Progenitor cell of endocrine pancreas (in vitro differentiated cells): ENCODE measurements around the gene FGFR2. TPM values are rescaled to one million over a fixed set of nuclear protein-coding genes. Genes with fewer than 3 reads are reported as not detected.

ENCODE experiments used
- DNase-seq: peaks from one replicate; pipeline ENCODE4 v3.0.0; 2021; ENCODE audit warnings: low spot score; ENCODE audit not compliant: unreplicated experiment
- H3K27ac Mint-ChIP-seq: 2 replicates; pipeline ENCODE4 v1.8.0; 2021; ENCODE audit warnings: mild to moderate bottlenecking, moderate library complexity, mixed read lengths
- H3K27me3 Mint-ChIP-seq: 2 replicates; pipeline ENCODE4 v1.8.0; 2021; ENCODE audit warnings: mixed read lengths
- H3K36me3 Mint-ChIP-seq: 2 replicates; pipeline ENCODE4 v1.8.0; 2022; ENCODE audit warnings: mixed read lengths; ENCODE audit not compliant: insufficient read depth
- H3K4me1 Mint-ChIP-seq: 2 replicates; pipeline ENCODE4 v1.8.0; 2021; ENCODE audit warnings: low read depth, mixed read lengths
- H3K4me3 Mint-ChIP-seq: 2 replicates; pipeline ENCODE4 v1.8.0; 2021; ENCODE audit warnings: low read depth, mild to moderate bottlenecking, moderate library complexity, mixed read lengths
- H3K9me3 Mint-ChIP-seq: 2 replicates; pipeline ENCODE4 v1.8.0; 2021; ENCODE audit warnings: low read depth, mixed read lengths
- CTCF ChIP-seq: fragments of 200-600 bp; sonication (generic); IDR thresholded peaks from one replicate; pipeline ENCODE4 v1.5.0; 2021; ENCODE audit warnings: antibody characterized with exemption, mild to moderate bottlenecking; ENCODE audit not compliant: unreplicated experiment
- total RNA-seq: library from RNA; stranded (reverse); gene quantifications from 2 replicates; pipeline ENCODE4 v1.2.1, GENCODE V29; 2021

Gene FGFR2
- total RNA-seq, 1 donor from 2014 or later = 146 TPM

GRCh38 chr10:121615836-121616235, 17.6 kb upstream of the FGFR2 start:
- H3K36me3 Mint-ChIP-seq = no peaks in the 10 kb centered on the region
- H3K4me3 Mint-ChIP-seq = no peak overlapping the region
- peaks cover 6% of the 10 kb centered on the region for H3K9me3 Mint-ChIP-seq
- peaks cover 12% of the 10 kb centered on the region for H3K27me3 Mint-ChIP-seq
- no peak overlapping the region for H3K27ac Mint-ChIP-seq
- TF ChIP-seq CTCF = no peak
- DNase-seq = no peak
- H3K4me1 Mint-ChIP-seq = peaks cover 10% of the 10 kb centered on the region

DNA sequence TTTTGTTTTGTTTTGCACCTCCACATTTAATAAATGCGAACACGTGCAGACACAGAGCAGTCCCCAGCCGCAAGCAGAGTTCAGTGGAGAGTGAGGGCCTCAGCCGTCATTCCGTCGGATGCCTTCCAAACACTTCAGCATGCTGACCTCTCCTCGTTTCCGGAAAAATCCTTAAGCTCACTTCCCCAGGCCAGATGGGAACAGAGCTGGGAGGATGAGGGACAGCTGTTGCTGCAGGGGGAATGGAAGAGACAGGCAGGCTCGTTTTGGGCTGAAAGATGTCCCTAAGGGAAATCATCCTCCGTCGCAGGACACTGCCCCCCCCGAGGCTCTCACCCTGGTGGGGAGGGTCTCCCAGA, 17.2 kb upstream of the FGFR2 start:
- Mint-ChIP-seq H3K36me3 (no peaks in the 10 kb centered on the region), H3K4me3 (no peak overlapping the region), H3K9me3 (peaks cover 6% of the 10 kb centered on the region), H3K4me1 (peaks cover 9% of the 10 kb centered on the region), H3K27me3 (peaks cover 12% of the 10 kb centered on the region), H3K27ac (no peak overlapping the region)
- no peak for TF ChIP-seq CTCF
- no peak for DNase-seq

- H3K27me3 Mint-ChIP-seq = peaks cover 12% of the 10 kb centered on the region
- H3K36me3 Mint-ChIP-seq = no peaks in the 10 kb centered on the region
- peaks cover 6% of the 10 kb centered on the region for H3K9me3 Mint-ChIP-seq
- no peak overlapping the region for H3K27ac Mint-ChIP-seq
- H3K4me1 Mint-ChIP-seq = peaks cover 13% of the 10 kb centered on the region
- no peak for TF ChIP-seq CTCF
- no peak for DNase-seq
- H3K4me3 Mint-ChIP-seq = no peak overlapping the region
Observed at GRCh38 chr10:121614613-121615434, 16.6 kb upstream of the FGFR2 start.

DNA sequence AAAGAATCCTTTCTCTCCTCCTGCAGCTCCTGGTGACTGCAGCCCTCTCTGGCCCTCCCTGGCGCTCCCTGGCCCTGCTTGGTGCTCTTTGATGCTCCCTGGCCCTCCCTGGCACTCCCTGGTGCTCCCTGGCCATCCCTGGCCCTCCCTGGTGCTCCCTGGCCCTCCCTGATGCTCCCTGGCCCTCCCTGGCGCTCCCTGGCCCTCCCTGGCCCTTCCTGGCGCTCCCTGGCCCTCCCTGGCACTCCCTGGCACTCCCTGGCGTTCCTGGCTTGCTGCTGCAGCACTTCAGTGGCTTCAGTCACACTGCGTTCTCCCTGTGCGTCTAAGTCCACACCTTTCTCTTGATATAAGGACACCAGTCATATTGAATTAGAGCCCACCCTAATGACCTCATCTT, 15.2 kb upstream of the FGFR2 start:
- DNase-seq = no peak
- Mint-ChIP-seq H3K36me3 (no peaks in the 10 kb centered on the region), H3K4me3 (no peak overlapping the region), H3K9me3 (peaks cover 1% of the 10 kb centered on the region), H3K4me1 (peaks cover 15% of the 10 kb centered on the region), H3K27me3 (peaks cover 12% of the 10 kb centered on the region), H3K27ac (peak overlapping the region; percentile 64)
- no peak for TF ChIP-seq CTCF

DNA sequence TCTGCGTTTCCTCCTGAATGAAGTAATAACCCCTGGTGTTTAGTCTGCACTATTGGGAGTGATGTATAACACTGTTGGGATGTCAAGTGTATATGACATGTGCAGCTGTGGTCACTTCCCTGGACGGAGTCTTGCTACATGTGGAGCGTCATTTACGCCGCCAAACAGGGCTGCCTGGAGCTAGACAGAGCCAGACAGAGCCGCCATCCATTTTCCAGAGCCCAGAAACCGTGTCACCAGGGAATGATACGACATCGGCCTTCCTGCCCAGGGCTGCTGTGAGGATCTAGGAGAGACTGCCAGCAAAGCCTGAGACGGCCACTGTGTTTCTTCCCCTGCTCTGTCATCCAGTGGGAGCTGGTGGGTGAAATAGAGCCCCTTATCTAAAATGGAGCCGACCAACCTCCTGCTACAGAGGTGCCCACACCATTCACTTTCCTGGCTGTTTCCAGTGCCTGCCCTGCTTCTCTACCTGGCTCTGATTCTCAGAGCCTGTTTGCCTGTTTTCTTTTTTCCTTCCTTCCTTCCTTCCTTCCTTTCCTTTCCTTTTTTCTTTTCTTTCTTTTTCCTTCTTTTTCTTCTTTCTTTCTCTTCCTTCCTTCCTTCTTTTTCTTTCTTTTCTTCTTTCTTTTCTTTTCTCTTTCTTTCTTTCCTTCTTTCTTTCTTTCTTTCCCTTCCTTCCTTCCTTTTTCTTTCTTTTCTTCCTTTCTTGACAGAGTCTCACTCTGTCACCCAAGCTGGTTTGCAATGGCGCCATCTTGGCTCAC, 13.3 kb upstream of the FGFR2 start:
- peaks cover 12% of the 10 kb centered on the region for H3K27me3 Mint-ChIP-seq
- H3K4me3 Mint-ChIP-seq = no peak overlapping the region
- H3K9me3 Mint-ChIP-seq = no peaks in the 10 kb centered on the region
- DNase-seq = no peak
- H3K27ac Mint-ChIP-seq = peak overlapping the region; percentile 73
- H3K36me3 Mint-ChIP-seq = no peaks in the 10 kb centered on the region
- H3K4me1 Mint-ChIP-seq = peaks cover 19% of the 10 kb centered on the region
- TF ChIP-seq CTCF = no peak
